Caco-2 (cell line): Measurements from ENCODE around the gene UNKL. TPM values are rescaled to one million over a fixed set of nuclear protein-coding genes. Genes with fewer than 3 reads are reported as not detected.

ENCODE experiments used
- BruUV-seq: library from RNA; stranded (reverse); fragments of 400-500 nt; replicated peaks from 2 replicates; lab custom pipeline; 2021; lab: Mats Ljungman, UMichigan
- CTCF ChIA-PET: fragments of 300-600 bp; sonication (Branson Sonifier 250); formaldehyde crosslinking; loops from one replicate; lab custom pipeline; 2022; ENCODE audit warnings: antibody characterized with exemption; lab: Charles Lee
- POLR2A ChIA-PET: fragments of 300-600 bp; sonication (Branson Sonifier 250); formaldehyde crosslinking; loops from one replicate; lab custom pipeline; 2022; ENCODE audit warnings: antibody characterized with exemption; lab: Charles Lee
- DNase-seq, 2 experiments: peaks; one replicate each; pipeline versions ENCODE4 v3.0.0 to v3.0.0-alpha.2; 2020 to 2022
- H3K27me3 ChIP-seq: replicated peaks from 2 replicates; pipeline ENCODE4 v1.6.0; 2011; ENCODE audit warnings: low read length; ENCODE audit not compliant: control insufficient read depth, insufficient read depth
- H3K36me3 ChIP-seq: 2 replicates; pipeline ENCODE4 v1.5.1; 2011; ENCODE audit warnings: low read length; ENCODE audit not compliant: control insufficient read depth, insufficient read depth
- H3K4me1 ChIP-seq: fragments of 250-450 bp; sonication (Bioruptor Pico); 2 replicates; pipeline ENCODE4 v1.5.1; 2020; ENCODE audit warnings: mild to moderate bottlenecking
- H3K4me3 ChIP-seq: 2 replicates; pipeline ENCODE4 v1.5.1; 2011; ENCODE audit warnings: low read depth, mild to moderate bottlenecking, control low read depth, low read length
- H3K9me3 ChIP-seq: fragments of 250-450 bp; sonication (Bioruptor Pico); 2 replicates; pipeline ENCODE4 v1.5.1; 2020; ENCODE audit warnings: mild to moderate bottlenecking, moderate library complexity
- H3K27ac Mint-ChIP-seq: one replicate; pipeline ENCODE4 v1.8.0; 2022; ENCODE audit warnings: mixed read lengths; ENCODE audit not compliant: unreplicated experiment
- H3K27me3 Mint-ChIP-seq: one replicate; pipeline ENCODE4 v1.8.0; 2022; ENCODE audit warnings: mixed read lengths; ENCODE audit not compliant: insufficient read depth, unreplicated experiment
- H3K36me3 Mint-ChIP-seq: one replicate; pipeline ENCODE4 v1.8.0; 2022; ENCODE audit warnings: mild to moderate bottlenecking, mixed read lengths; ENCODE audit not compliant: insufficient read depth, unreplicated experiment
- H3K4me1 Mint-ChIP-seq: one replicate; pipeline ENCODE4 v1.8.0; 2022; ENCODE audit warnings: low read depth, mixed read lengths; ENCODE audit not compliant: unreplicated experiment
- H3K4me3 Mint-ChIP-seq: one replicate; pipeline ENCODE4 v1.8.0; 2022; ENCODE audit warnings: mild to moderate bottlenecking, moderate library complexity, mixed read lengths; ENCODE audit not compliant: unreplicated experiment
- H3K9me3 Mint-ChIP-seq: one replicate; pipeline ENCODE4 v1.8.0; 2022; ENCODE audit warnings: mixed read lengths; ENCODE audit not compliant: unreplicated experiment
- intact Hi-C: fragments of 100-400 bp; cut with micrococcal nuclease; formaldehyde crosslinking; loops from one replicate; pipeline ENCODE4 v1.10.0; 2022; ENCODE audit not compliant: unreplicated experiment
- total RNA-seq: library from RNA; stranded (reverse); gene quantifications from 2 replicates; pipeline ENCODE4 v1.2.3, GENCODE V29; 2022
- TF ChIP-seq, protein P1 (sequence below), 2 experiments: fragments of 200-600 bp in 1 of 2; IDR thresholded peaks; 1 replicate in 1 of 2; 2 replicates in 1 of 2; pipeline versions ENCODE4 v1.5.1 to v1.8.0; 2011 to 2022; ENCODE audit warnings: antibody characterized with exemption in 1 of 2, control low read depth in 1 of 2, inconsistent platforms in 1 of 2, low read depth in 1 of 2, low read length in 1 of 2, mild to moderate bottlenecking in 1 of 2, moderate library complexity in 1 of 2; ENCODE audit not compliant: insufficient read depth in 1 of 2, severe bottlenecking in 1 of 2, unreplicated experiment in 1 of 2

The UNKL gene
- total RNA-seq, 1 experiment from 2014 or later, result 31.2 TPM

DNA sequence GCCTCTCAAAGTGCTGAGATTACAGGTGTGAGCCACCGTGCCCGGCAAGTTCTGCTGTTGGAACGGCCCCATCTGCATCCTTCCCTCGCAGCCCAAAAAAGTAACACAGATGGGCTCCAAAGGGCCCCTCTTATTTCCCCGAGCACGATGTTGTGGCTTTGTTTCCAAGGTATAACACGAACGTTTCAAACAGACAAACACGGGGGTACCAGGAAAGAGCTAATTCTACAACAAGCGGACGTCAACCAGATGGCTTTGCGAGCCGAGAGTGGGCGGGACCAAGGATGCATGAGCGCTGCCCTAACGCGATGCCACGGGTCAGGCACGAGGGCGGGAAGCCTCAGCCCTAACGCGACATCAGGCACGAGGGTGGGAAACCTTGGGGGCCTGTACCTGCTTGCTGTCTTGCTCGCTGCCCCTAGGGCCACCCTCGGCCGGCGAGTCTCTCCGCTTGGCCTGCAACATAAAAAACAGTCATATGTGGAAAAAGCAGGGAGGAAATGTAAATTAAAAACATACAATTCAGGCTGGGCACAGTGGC lies 24.2 kb downstream of the UNKL start:
- DNase-seq, result no peak
- H3K36me3 Mint-ChIP-seq, result peaks cover 19% of the 10 kb centered on the region
- H3K9me3 Mint-ChIP-seq, result no peaks in the 10 kb centered on the region
- Histone ChIP-seq H3K27me3 (no peaks in the 10 kb centered on the region), H3K4me3 (no peak overlapping the region), H3K4me1 (no peaks in the 10 kb centered on the region), H3K9me3 (no peaks in the 10 kb centered on the region), H3K36me3 (no peaks in the 10 kb centered on the region)
- H3K4me1 Mint-ChIP-seq, result no peaks in the 10 kb centered on the region
- intact Hi-C loops, result no loop called here
- TF ChIP-seq, protein P1, sequence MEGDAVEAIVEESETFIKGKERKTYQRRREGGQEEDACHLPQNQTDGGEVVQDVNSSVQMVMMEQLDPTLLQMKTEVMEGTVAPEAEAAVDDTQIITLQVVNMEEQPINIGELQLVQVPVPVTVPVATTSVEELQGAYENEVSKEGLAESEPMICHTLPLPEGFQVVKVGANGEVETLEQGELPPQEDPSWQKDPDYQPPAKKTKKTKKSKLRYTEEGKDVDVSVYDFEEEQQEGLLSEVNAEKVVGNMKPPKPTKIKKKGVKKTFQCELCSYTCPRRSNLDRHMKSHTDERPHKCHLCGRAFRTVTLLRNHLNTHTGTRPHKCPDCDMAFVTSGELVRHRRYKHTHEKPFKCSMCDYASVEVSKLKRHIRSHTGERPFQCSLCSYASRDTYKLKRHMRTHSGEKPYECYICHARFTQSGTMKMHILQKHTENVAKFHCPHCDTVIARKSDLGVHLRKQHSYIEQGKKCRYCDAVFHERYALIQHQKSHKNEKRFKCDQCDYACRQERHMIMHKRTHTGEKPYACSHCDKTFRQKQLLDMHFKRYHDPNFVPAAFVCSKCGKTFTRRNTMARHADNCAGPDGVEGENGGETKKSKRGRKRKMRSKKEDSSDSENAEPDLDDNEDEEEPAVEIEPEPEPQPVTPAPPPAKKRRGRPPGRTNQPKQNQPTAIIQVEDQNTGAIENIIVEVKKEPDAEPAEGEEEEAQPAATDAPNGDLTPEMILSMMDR (IDR thresholded peaks at IDR 0.05; ENCODE audit: insufficient read depth in 1 of 2, low read depth in 1 of 2, low read length in 1 of 2, severe bottlenecking in 1 of 2, unreplicated experiment in 1 of 2), result no peak
- BruUV-seq, result no TSS peak
- POLR2A ChIA-PET, result no interaction called here
- H3K27me3 Mint-ChIP-seq, result no peaks in the 10 kb centered on the region
- CTCF ChIA-PET, result no interaction called here
- no peak overlapping the region for H3K27ac Mint-ChIP-seq
- H3K4me3 Mint-ChIP-seq, result no peak overlapping the region

- no peaks in the 10 kb centered on the region for H3K27me3 ChIP-seq
- Mint-ChIP-seq H3K27ac (no peak overlapping the region), H3K4me3 (no peak overlapping the region), H3K36me3 (peaks cover 19% of the 10 kb centered on the region), H3K4me1 (no peaks in the 10 kb centered on the region), H3K9me3 (no peaks in the 10 kb centered on the region), H3K27me3 (no peaks in the 10 kb centered on the region)
- intact Hi-C loops, result no loop called here
- H3K4me3 ChIP-seq, result no peak overlapping the region
- BruUV-seq, result no TSS peak
- ChIA-PET CTCF (no interaction called here), POLR2A (no interaction called here)
- TF ChIP-seq, protein P1 (IDR thresholded peaks at IDR 0.05; ENCODE audit: insufficient read depth in 1 of 2, low read depth in 1 of 2, low read length in 1 of 2, severe bottlenecking in 1 of 2, unreplicated experiment in 1 of 2), result no peak
- no peak for DNase-seq
- H3K36me3 ChIP-seq, result no peaks in the 10 kb centered on the region
- H3K4me1 ChIP-seq, result no peaks in the 10 kb centered on the region
- no peaks in the 10 kb centered on the region for H3K9me3 ChIP-seq
Measured at GRCh38 chr16:1389762-1390161, 24.7 kb downstream of the UNKL start.

DNA sequence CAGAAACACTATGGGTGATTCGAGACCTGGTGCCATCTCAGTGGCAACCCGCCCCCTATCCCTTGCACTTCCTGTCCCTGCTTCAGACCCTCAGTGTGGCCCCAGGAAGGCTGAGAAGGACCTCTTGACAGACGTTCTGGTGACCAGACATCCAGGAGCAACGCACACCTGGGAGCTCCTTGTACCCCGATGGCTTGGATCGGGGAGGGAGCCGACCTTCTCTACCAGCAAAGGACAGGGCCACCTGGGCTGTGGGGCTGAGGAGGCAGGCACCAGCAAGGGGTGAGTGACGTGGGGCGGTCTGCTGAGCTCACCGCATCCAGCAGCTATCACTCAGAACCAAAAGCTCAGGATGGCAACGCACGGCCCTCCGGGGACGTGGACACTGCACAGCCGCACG lies 27.2 kb downstream of the UNKL start:
- TF ChIP-seq, protein P1 (IDR thresholded peaks at IDR 0.05; ENCODE audit: insufficient read depth in 1 of 2, low read depth in 1 of 2, low read length in 1 of 2, severe bottlenecking in 1 of 2, unreplicated experiment in 1 of 2), result no peak
- BruUV-seq, result no TSS peak
- H3K9me3 Mint-ChIP-seq, result no peaks in the 10 kb centered on the region
- no peaks in the 10 kb centered on the region for H3K27me3 ChIP-seq
- no peak overlapping the region for H3K27ac Mint-ChIP-seq
- H3K4me1 Mint-ChIP-seq, result no peaks in the 10 kb centered on the region
- POLR2A ChIA-PET, result no interaction called here
- intact Hi-C loops, result no loop called here
- no peak overlapping the region for H3K4me3 Mint-ChIP-seq
- no peaks in the 10 kb centered on the region for H3K4me1 ChIP-seq
- no peak for DNase-seq
- H3K9me3 ChIP-seq, result no peaks in the 10 kb centered on the region
- H3K27me3 Mint-ChIP-seq, result no peaks in the 10 kb centered on the region
- H3K4me3 ChIP-seq, result no peak overlapping the region
- CTCF ChIA-PET, result no interaction called here
- H3K36me3 ChIP-seq, result no peaks in the 10 kb centered on the region
- peaks cover 12% of the 10 kb centered on the region for H3K36me3 Mint-ChIP-seq
